ENCODE data around the gene SPRR2D.
"Not testable (repeated sequence)": the region's sequence is repeated elsewhere in the genome, so short reads cannot be mapped to it uniquely, and the experiment has no call there.

Gene SPRR2D

DNA sequence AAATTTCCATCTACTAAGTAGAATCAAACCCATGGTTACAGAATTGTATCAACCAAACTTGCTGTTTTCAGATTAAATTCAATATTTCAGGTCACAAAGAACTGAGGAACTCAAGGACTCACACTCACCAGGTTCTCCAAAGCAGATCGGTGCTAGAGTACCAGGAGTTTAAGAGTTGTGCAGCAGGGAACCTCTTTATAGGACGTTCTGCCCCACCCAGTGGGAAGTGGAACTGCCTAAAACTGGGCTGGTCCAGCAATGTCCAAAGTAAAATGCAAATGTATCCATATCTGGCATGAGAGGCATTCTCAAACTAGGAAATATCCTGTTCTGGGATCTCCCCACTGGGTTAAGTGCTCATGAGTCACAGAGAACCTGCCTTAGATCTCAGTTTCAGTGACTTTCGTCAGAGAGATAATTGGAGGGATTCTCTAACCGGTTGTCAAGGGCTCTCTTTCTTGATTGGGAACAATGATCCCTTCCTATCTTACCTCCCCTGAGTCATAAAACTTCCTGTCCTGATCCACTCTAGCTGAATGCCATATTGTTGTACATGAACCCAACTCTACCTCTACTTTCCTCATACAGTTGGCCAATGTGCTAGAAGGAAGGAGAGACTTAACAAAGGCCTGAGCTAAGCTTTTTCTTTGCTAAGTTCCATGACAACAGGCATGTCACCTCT is at the start of gene SPRR2D:
TSS of gene SPRR2D (minus strand) at position 171 of the 682 bp plus-strand sequence. CDS start 774 bp downstream, outside the sequence.
- no peak for DNase-seq (ENCODE audit: low read depth in 2 of 2, low spot score in 1 of 2)

GRCh38 chr1:153087652-153088051 is 46.7 kb upstream of the SPRR2D start:
- no peak for DNase-seq (ENCODE audit: low read depth in 2 of 2, low spot score in 1 of 2)

DNA sequence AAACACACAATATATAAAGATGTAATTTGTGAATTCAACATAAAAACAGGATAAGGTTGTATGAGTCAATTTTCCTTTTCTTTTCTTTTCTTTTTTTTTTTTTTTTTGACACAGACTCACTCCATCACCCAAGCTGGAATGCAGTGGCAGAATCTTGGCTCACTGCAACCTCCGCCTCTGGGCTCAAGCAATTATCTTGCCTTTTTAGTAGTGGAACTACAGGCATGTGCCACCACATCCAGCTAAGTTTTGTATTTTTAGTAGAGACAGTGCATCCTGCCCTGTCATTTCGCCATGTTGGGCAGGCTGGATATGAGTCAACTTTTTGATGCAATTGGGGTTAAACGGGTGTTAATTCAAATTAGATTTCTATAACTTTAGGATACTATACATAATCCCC is 40.8 kb upstream of the SPRR2D start:
- no peak for DNase-seq (ENCODE audit: low read depth in 2 of 2, low spot score in 1 of 2)

- DNase-seq (ENCODE audit: low read depth in 2 of 2, low spot score in 1 of 2) = no peak
These were observed 32.1 kb upstream of the SPRR2D start for GRCh38 chr1:153072806-153073726.

DNA sequence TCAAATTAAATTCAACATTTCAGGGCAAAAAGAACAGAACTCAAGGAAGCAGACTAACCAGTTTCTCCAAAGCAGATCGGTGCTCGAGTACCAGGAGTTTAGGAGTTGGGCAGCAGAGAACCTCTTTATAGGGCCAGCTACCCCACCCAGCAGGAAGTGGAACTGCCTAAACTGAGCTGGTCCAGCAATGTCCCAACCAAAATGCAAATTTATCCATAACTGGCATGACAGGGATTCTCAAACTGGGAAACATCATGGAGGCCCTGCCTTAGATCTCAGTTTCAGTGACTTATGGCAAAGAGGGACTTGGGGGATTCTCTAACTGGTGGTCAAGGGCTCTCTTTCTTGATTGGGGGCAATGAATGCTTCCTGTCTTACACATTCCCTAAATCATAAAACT is 30.6 kb upstream of the SPRR2D start, which contains the start of gene SPRR2B:
TSS of gene SPRR2B (minus strand) at position 101 of the 400 bp plus-strand sequence. CDS start 772 bp downstream, outside the sequence.
- DNase-seq (ENCODE audit: low read depth in 2 of 2, low spot score in 1 of 2) = no peak

DNA sequence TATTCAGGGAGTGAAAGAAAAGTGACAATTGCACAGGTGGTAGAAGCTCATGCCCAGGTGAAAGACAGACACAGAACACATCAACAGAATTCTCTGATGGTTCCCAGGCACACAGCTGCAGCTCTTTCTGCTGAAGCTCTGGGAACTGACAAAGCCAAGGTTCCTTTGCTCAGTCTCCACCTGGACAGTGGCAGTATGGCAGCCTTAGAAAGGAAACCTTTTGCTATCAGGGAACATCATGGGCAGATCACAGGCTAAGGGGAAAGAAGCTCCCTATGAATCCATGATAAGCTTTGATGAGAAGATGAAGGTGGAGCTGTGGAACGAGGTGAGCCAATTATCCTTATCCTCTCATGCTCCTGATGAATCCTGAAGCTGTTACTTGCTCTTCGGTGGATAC is 29.3 kb upstream of the SPRR2D start:
- no peak for DNase-seq (ENCODE audit: low read depth in 2 of 2, low spot score in 1 of 2)

- DNase-seq (ENCODE audit: low read depth in 2 of 2, low spot score in 1 of 2) = no peak
These were observed 18.2 kb upstream of the SPRR2D start for GRCh38 chr1:153058826-153059784.

DNA sequence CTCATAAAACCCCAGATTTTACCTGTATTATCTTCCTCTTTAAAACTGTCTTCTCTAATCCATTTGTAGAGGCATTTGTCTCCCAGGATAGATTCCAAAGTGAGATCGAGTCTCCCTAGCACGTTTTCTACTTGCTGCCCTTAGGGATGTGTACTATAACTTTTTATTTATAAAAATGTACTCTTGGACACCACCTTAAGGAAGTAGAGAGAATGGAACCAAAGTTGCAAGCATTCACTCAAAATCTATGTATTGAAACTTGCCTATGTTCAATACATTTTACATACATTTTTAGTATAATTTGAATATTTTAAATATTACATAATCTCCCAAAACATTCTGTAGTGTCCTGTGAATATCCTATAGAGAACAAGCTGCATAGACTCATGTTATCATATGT is 17.2 kb upstream of the SPRR2D start:
- no peak for DNase-seq (ENCODE audit: low read depth in 2 of 2, low spot score in 1 of 2)

- no peak for DNase-seq (ENCODE audit: low read depth in 2 of 2, low spot score in 1 of 2)
These were observed 16.5 kb upstream of the SPRR2D start, which contains the start of gene SPRR2A for GRCh38 chr1:153057375-153057774. Gene SPRR2A (minus strand): TSS chr1:153057512. CDS start chr1:153056735, 777 bp downstream.

GRCh38 chr1:153056111-153056510 is 15.2 kb upstream of the SPRR2D start:
- not testable (repeated sequence) for DNase-seq (ENCODE audit: low read depth in 2 of 2, low spot score in 1 of 2)

- DNase-seq (ENCODE audit: low read depth in 2 of 2, low spot score in 1 of 2) = no peak
These were observed 8.3 kb upstream of the SPRR2D start for GRCh38 chr1:153049211-153049610.

DNA sequence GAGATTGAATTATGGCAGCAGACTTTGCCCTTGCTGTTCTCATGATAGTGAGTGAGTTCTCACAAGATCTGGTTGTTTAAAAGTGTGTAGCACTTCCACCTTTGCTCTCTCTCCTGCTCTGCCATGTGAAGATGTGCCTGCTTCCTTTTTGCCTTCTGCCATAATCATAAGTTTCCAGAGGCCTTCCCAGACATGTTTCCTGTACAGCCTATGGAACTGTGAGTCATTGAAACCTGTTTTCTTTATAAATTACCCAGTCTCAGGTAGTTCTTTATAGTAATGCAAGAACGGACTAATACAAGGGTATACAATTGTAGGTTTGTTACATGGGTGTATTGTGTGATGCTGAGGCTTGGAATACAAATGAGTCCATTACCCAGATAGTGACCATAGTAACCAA is 5.7 kb downstream of the SPRR2D start:
- DNase-seq (ENCODE audit: low read depth in 2 of 2, low spot score in 1 of 2) = no peak

- DNase-seq (ENCODE audit: low read depth in 2 of 2, low spot score in 1 of 2) = no peak
These were observed 8.1 kb downstream of the SPRR2D start for GRCh38 chr1:153032677-153033308.

DNA sequence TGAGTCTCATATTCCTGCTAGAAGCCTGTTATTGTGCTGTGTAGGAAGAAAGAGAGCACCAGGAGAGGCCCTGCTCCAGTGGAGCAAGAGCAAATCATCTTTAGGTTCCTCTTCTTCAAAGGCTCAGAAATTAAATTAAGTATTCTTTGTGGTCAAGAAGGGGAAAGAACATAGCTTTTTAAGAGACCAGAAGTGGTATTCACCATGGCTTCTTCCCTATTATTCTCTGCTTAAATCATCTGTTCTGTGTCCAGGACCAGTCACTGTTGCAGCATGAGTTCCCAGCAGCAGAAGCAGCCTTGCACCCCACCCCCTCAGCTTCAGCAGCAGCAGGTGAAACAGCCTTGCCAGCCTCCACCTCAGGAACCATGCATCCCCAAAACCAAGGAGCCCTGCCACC is 8.8 kb downstream of the SPRR2D start:
- no peak for DNase-seq (ENCODE audit: low read depth in 2 of 2, low spot score in 1 of 2)

DNA sequence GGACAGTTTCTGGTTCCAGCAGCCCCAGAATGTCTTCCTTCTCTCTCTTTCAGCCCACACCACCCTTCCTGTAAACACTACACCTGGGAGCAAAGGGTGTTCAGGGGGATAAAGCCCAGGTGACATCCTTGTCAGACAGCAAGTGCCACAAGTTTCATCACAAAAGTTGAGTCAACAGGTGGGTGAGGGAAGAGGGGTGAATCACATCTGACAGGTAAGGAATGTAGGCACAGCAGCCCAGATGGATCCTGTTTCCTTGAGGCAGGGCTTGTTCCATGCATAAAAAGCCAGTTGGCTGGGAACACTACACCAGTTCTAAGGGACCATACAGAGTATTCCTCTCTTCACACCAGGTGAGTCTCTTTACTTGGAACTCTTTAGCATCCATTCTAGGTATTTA is 10.0 kb downstream of the SPRR2D start, which contains the start of gene SPRR1B:
TSS of gene SPRR1B (plus strand) at position 309 of the 400 bp plus-strand sequence. CDS start 1,143 bp downstream, outside the sequence.
- DNase-seq (ENCODE audit: low read depth in 2 of 2, low spot score in 1 of 2) = no peak

GRCh38 chr1:153028766-153029165 is 12.2 kb downstream of the SPRR2D start:
- no peak for DNase-seq (ENCODE audit: low read depth in 2 of 2, low spot score in 1 of 2)

DNA sequence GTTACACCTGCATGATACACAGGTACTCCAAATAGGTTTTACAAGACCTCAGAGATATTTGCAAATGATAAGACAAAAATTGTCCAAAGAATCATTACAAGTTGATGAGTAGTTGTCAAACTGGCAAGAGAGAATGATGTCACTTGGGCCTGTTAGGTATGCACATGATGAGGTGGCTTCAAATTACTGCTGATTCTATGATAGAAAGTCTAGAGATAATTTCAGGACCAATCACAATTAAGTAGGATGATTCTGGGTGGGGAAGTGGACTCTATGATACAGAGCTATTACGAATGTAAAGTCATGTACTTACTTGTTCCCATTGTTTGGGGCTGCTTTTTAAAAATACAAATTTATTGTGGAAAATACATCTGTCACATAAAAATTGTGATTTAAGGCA is 15.1 kb downstream of the SPRR2D start:
- no peak for DNase-seq (ENCODE audit: low read depth in 2 of 2, low spot score in 1 of 2)

- no peak for DNase-seq (ENCODE audit: low read depth in 2 of 2, low spot score in 1 of 2)
These were observed 16.5 kb downstream of the SPRR2D start for GRCh38 chr1:153024413-153024812.

GRCh38 chr1:153023109-153023508 is 17.8 kb downstream of the SPRR2D start:
- no peak for DNase-seq (ENCODE audit: low read depth in 2 of 2, low spot score in 1 of 2)

DNA sequence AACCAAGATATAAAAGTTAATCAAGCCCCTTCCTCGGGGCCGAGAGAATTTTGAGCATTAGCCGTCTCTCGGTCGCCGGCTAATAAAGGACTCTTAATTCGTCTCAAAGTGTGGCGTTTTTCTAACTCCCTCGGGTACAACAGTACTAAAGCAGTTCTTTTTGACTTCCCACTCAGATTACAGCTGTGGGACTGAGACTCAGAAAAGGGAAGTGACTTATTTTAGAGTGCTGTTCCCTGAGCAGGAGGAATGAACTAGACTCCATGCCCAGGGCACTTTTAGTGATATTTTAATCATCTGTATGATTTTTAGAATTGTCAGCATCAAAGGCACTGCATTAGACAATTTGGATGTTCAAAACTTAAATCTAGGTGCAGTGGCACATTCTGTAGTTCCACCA is 18.6 kb downstream of the SPRR2D start:
- not testable (repeated sequence) for DNase-seq (ENCODE audit: low read depth in 2 of 2, low spot score in 1 of 2)
